Measurements from ENCODE around the gene IFITM5. TPM values are rescaled to one million over a fixed set of nuclear protein-coding genes. Genes with fewer than 3 reads are reported as not detected.

The IFITM5 gene
- total and polyA plus RNA-seq, 9 of the 15 experiments (the other 6 are each of a cell fraction or from before 2014, with no cell fraction given) = 0.19 TPM; not detected in 8

- peak; percentile 27 for TF ChIP-seq GTF2B (IDR thresholded peaks at IDR 0.05; ENCODE audit: extremely low read depth, insufficient read length)
- TF ChIP-seq SRSF1 (IDR thresholded peaks at IDR 0.05; ENCODE audit: low read depth, low read length) = no peak
- no peak for TF ChIP-seq HDAC8 (tag; IDR thresholded peaks at IDR 0.05)
- peak in 1 of 2 experiments; percentile 18; a peak in 1 of 4 replicates for TF ChIP-seq TBL1XR1 (IDR thresholded peaks at IDR 0.05; ENCODE audit: low read length in 2 of 2)
- TF ChIP-seq HDAC2 (IDR thresholded peaks at IDR 0.05) = peak; percentile 66
- TF ChIP-seq ARNT (IDR thresholded peaks at IDR 0.05) = no peak
- peak; percentile 96 for TF ChIP-seq SUPT5H (IDR thresholded peaks at IDR 0.05)
- TF ChIP-seq FOXK2 (conservative IDR thresholded peaks at IDR 0.05 in 1 of 2, IDR thresholded peaks at IDR 0.05 in 1 of 2; ENCODE audit: low read depth in 2 of 2) = peak; percentile 50 to 63; a peak in 2 of 4 replicates
- TF ChIP-seq SMARCA4 (IDR thresholded peaks at IDR 0.05) = peak; percentile 31; the same call in 1 of the 2 replicates
- peak in 1 of 2 experiments; percentile 5; a peak in 1 of 4 replicates for TF ChIP-seq SIX5 (IDR thresholded peaks at IDR 0.05; ENCODE audit: borderline replicate concordance in 1 of 2, insufficient read depth in 1 of 2, low read depth in 1 of 2, low read length in 2 of 2)
- no peak for TF ChIP-seq JUND (IDR thresholded peaks at IDR 0.05; ENCODE audit: borderline replicate concordance, low read depth, low read length)
- TF ChIP-seq JUND (tag; IDR thresholded peaks at IDR 0.05; ENCODE audit: borderline replicate concordance, low read depth, low read length) = peak; percentile 8; the same call in 1 of the 3 replicates
- TF ChIP-seq ZNF740 (CRISPR knock-in tag; IDR thresholded peaks at IDR 0.05) = peak; percentile 80
- TF ChIP-seq ZNF740 (tag; IDR thresholded peaks at IDR 0.05) = no peak
- no peak for TF ChIP-seq ZNF263 (CRISPR knock-in tag; IDR thresholded peaks at IDR 0.05; ENCODE audit: borderline replicate concordance)
- TF ChIP-seq STAT6 (CRISPR knock-in tag; IDR thresholded peaks at IDR 0.05) = no peak
- no peak for TF ChIP-seq TGIF2 (CRISPR knock-in tag; IDR thresholded peaks at IDR 0.05)
- peak in 1 of 2 experiments; percentile 85; a peak in 2 of 4 replicates for TF ChIP-seq HDAC1 (IDR thresholded peaks at IDR 0.05)
- TF ChIP-seq RBFOX2 (IDR thresholded peaks at IDR 0.05; ENCODE audit: low read depth, low read length) = peak; percentile 74
- peak; percentile 39; the same call in 1 of the 2 replicates for TF ChIP-seq HLTF (IDR thresholded peaks at IDR 0.05)
- TF ChIP-seq ETV5 (CRISPR knock-in tag; IDR thresholded peaks at IDR 0.05; ENCODE audit: low read depth) = peak; percentile 74; the same call in 1 of the 2 replicates
- TF ChIP-seq MEIS2 (IDR thresholded peaks at IDR 0.05; ENCODE audit: partially characterized antibody) = peak; percentile 51
- peak; percentile 4; the same call in 1 of the 2 replicates for TF ChIP-seq ARID1B (IDR thresholded peaks at IDR 0.05)
- no peak for TF ChIP-seq RHOXF2B (CRISPR knock-in tag; conservative IDR thresholded peaks at IDR 0.05)
Measured at GRCh38 chr11:313787-314553, 14.6 kb upstream of the IFITM5 start, which contains the start of gene IFITM1 (continued).

All from K562 (cell line).